GM12891 (cell line): ENCODE measurements around the gene TFAP2C.

Source experiments
- PAX5 ChIP-seq: IDR thresholded peaks from 2 replicates; pipeline ENCODE4 v1.6.1; 2011; ENCODE audit warnings: low read length, moderate library complexity, mild to moderate bottlenecking; ENCODE audit not compliant: insufficient read depth, severe bottlenecking
- POLR2A ChIP-seq: IDR thresholded peaks from 2 replicates; pipeline ENCODE4 v1.6.1; 2011; ENCODE audit warnings: low read depth, low read length, control low read depth
- POLR2AphosphoS5 ChIP-seq: IDR thresholded peaks from 2 replicates; pipeline ENCODE4 v1.6.1; 2011; ENCODE audit warnings: low read depth, low read length, control low read depth
- POU2F2 ChIP-seq: IDR thresholded peaks from 2 replicates; pipeline ENCODE4 v1.6.1; 2011; ENCODE audit warnings: low read depth, mild to moderate bottlenecking, control low read depth, low read length, moderate library complexity
- SPI1 ChIP-seq: IDR thresholded peaks from 2 replicates; pipeline ENCODE4 v1.6.1; 2011; ENCODE audit warnings: low read depth, low read length, control low read depth
- TAF1 ChIP-seq: IDR thresholded peaks from 2 replicates; pipeline ENCODE4 v1.6.1; 2011; ENCODE audit warnings: low read depth, low read length, control low read depth

DNA sequence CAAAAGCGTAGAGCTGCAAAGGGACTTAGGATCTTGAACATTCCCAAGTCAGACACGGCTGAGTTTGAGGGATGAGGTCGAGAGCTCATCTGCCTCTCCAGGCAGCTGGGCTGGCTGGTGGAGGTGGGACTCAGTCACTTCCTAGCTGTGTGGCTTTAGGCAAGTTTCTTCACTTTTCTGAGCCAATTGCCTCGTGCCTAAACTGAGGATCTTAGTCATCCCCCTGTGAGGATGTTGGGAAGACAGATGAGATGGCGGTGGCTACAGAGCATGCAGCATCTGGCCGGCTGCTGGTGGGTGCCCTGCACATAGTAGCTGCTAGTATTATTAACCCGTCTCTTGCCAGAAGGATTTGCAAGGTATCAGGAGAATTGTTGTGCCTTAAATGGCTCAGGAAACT is 27.5 kb downstream of the TFAP2C start:
- TF ChIP-seq POLR2A (no peak), POLR2AphosphoS5 (no peak), PAX5 (no peak), SPI1 (no peak), TAF1 (no peak), POU2F2 (no peak)
